ENCODE data around the gene PTPRA. TPM values are rescaled to one million over a fixed set of nuclear protein-coding genes. Genes with fewer than 3 reads are reported as not detected.

Gene PTPRA
- total RNA-seq, 1 donor from 2014 or later, result 88.7 TPM

DNA sequence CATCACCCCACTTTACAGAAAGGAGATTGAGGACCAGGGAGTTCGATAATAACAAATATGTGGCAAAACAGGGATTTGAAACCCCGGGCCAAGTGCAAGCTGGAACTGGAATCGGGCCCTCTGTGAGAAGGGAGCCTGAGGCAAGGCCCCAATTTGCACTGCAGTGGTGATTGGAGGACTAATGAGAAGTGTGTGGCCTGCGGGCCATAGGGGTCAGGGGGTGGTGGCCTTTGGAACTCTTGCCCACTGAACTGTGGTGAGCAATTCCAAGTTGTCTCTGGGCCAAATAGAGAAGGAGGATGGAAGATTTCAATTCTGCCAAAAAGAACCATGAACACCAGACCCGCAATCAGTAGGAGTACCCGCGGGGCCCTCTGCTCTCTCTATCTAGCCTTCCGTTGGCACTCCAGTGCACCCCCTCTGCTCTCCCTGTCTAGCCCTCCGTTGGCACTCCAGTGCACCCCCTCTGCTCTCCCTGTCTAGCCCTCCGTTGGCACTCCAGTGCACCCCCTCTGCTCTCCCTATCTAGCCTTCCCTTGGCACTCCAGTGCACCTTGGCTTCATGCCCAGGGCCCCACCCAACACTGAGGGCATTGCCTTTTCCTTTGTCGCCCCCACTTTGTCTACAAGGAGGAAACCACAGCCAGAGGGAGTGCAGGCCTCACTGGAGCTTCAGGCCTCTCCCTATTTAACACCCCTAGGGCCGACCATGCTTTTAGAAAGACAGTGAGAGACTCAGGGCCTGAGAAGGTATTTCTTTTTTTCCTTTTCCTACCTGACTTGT is 6.0 kb upstream of the PTPRA start:
- Mint-ChIP-seq H3K4me3 (no peak overlapping the region), H3K36me3 (ENCODE audit: low read depth) (peaks cover 5% of the 10 kb centered on the region), H3K9me3 (no peaks in the 10 kb centered on the region), H3K4me1 (peaks cover 41% of the 10 kb centered on the region), H3K27ac (ENCODE audit: unreplicated experiment) (no peak overlapping the region), H3K27me3 (ENCODE audit: low read depth) (peaks cover 6% of the 10 kb centered on the region)
- DNase-seq (ENCODE audit: low read depth, low spot score), result no peak
- TF ChIP-seq, protein P1, sequence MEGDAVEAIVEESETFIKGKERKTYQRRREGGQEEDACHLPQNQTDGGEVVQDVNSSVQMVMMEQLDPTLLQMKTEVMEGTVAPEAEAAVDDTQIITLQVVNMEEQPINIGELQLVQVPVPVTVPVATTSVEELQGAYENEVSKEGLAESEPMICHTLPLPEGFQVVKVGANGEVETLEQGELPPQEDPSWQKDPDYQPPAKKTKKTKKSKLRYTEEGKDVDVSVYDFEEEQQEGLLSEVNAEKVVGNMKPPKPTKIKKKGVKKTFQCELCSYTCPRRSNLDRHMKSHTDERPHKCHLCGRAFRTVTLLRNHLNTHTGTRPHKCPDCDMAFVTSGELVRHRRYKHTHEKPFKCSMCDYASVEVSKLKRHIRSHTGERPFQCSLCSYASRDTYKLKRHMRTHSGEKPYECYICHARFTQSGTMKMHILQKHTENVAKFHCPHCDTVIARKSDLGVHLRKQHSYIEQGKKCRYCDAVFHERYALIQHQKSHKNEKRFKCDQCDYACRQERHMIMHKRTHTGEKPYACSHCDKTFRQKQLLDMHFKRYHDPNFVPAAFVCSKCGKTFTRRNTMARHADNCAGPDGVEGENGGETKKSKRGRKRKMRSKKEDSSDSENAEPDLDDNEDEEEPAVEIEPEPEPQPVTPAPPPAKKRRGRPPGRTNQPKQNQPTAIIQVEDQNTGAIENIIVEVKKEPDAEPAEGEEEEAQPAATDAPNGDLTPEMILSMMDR (conservative IDR thresholded peaks at IDR 0.05), result no peak

DNA sequence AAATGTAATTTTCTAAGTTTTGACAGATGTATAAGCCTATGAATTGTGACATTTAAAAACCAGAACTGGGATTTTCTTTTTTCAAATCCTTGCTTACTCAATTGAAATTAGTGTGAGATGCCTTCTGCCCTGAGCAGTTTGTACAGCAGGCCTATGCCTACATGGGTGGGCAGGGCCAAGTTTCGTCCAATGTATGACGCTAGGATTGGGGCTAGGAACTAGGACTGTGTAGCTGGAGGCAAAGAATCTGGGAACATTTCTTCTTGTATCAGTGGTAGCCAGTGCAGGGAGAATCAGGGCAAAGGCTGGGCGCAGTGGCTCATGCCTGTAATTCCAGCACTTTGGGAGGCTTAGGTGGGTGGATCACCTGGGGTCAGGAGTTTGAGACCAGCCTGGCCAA is 3.9 kb upstream of the PTPRA start:
- H3K27me3 Mint-ChIP-seq (ENCODE audit: low read depth), result peaks cover 13% of the 10 kb centered on the region
- H3K36me3 Mint-ChIP-seq (ENCODE audit: low read depth), result peaks cover 5% of the 10 kb centered on the region
- no peak overlapping the region for H3K27ac Mint-ChIP-seq (ENCODE audit: unreplicated experiment)
- no peak for DNase-seq (ENCODE audit: low read depth, low spot score)
- peak overlapping the region; percentile 62 for H3K4me3 Mint-ChIP-seq
- peaks cover 48% of the 10 kb centered on the region for H3K4me1 Mint-ChIP-seq
- TF ChIP-seq, protein P1 (conservative IDR thresholded peaks at IDR 0.05), result no peak
- no peaks in the 10 kb centered on the region for H3K9me3 Mint-ChIP-seq

DNA sequence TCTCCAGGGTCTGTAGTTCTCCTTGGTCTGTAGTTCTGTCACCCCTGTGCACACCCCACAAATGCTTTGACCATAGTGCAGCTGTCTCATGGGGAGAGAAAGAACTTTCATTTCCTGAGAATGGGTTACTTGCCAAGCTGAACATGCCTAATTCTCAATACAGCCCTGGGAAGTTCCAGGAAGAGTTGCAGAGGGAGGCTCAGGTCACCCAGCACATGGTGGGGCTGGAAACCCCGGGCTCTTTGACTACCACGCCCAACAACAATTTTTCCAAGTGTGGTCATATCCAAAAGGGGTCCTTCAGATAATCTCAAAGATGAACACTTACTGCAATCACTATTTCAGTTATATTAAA is 2.2 kb upstream of the PTPRA start:
- H3K36me3 Mint-ChIP-seq (ENCODE audit: low read depth), result no peaks in the 10 kb centered on the region
- H3K27ac Mint-ChIP-seq (ENCODE audit: unreplicated experiment), result no peak overlapping the region
- peak overlapping the region; percentile 77 for H3K4me3 Mint-ChIP-seq

DNA sequence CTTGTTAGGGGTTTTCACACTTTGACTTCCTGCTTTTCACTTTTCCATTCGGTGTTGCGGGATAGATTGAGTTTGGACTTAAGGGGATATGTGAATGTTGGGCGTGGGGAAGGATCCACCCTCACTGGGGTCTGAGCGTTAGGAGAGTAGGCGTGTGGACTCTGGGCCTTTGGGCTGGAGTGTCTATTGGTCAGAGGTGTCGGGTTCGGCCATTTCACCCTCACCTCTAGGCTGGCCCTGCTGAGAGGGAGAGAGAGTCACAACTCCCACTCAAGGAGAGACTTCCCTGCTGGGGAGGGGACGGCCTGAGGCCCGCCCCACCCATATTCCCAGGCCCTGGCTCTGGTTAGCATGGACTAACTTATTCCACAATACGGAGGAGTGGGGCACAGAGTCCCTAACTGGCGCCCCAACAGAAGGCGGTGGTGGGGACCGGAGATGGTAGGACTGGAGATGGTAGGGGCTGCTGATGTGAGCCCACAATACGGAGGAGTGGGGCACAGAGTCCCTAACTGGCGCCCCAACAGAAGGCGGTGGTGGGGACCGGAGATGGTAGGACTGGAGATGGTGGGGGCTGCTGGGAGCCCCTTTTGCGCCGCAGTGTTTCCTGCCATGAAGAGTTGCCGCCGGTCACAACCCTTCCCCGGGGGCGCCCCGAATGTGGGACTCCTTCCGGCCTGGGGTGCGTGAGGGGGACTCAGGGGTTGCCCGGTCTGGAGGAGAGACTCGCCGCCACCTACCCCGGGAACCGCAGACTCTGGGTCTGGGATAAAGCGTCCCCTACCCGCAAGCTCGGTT is 1.4 kb upstream of the PTPRA start:
- peak overlapping the region; percentile 94 for H3K4me3 Mint-ChIP-seq
- H3K9me3 Mint-ChIP-seq, result no peaks in the 10 kb centered on the region
- peaks cover 71% of the 10 kb centered on the region for H3K4me1 Mint-ChIP-seq
- H3K27ac Mint-ChIP-seq (ENCODE audit: unreplicated experiment), result no peak overlapping the region
- H3K27me3 Mint-ChIP-seq (ENCODE audit: low read depth), result peaks cover 13% of the 10 kb centered on the region
- TF ChIP-seq, protein P1 (conservative IDR thresholded peaks at IDR 0.05), result no peak
- no peak for DNase-seq (ENCODE audit: low read depth, low spot score)
- no peaks in the 10 kb centered on the region for H3K36me3 Mint-ChIP-seq (ENCODE audit: low read depth)

More for the DNA sequence above, 2.2 kb upstream of the PTPRA start:
- Mint-ChIP-seq H3K27me3 (ENCODE audit: low read depth) (peaks cover 13% of the 10 kb centered on the region), H3K4me1 (peaks cover 65% of the 10 kb centered on the region), H3K9me3 (no peaks in the 10 kb centered on the region)
- TF ChIP-seq, protein P1 (conservative IDR thresholded peaks at IDR 0.05), result no peak
- no peak for DNase-seq (ENCODE audit: low read depth, low spot score)

DNA sequence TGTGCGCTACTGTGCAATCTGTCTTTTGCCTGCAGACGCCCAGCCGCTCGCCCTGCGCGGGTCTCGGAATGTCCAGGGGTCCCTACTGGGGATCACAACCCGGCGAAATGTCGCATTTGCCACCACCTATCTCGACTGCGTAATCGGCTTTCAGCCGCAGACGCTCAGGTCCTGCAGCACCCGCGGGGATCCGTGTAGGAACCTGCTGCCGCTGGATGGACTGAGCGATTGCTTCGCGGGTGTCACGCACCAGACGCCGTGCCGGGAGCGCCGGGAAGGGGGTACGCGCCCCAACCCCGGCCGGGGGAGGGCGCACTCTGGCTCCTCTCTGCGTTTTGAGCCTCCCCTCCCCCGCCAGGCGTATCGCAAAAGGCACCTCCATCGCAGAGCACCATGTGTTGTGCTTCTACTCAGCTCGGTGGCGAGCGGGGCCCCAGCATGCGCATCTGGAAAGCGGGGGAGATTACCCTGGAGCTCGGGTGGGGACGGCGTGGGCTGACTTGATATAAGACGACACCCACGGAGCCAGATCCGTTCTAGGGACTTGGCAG is 747 bp upstream of the PTPRA start:
- Mint-ChIP-seq H3K27ac (ENCODE audit: unreplicated experiment) (peak overlapping the region; percentile 44), H3K4me3 (peak overlapping the region; percentile 94), H3K27me3 (ENCODE audit: low read depth) (peaks cover 13% of the 10 kb centered on the region), H3K36me3 (ENCODE audit: low read depth) (no peaks in the 10 kb centered on the region), H3K4me1 (peaks cover 66% of the 10 kb centered on the region), H3K9me3 (no peaks in the 10 kb centered on the region)
- TF ChIP-seq, protein P1 (conservative IDR thresholded peaks at IDR 0.05), result peak; percentile 36
- peak; percentile 45 for DNase-seq (ENCODE audit: low read depth, low spot score)
